T-helper 1 cell treated with Interleukin-12 subunit alpha and Interleukin-12 subunit beta and Interleukin-4 antibody, amounts not matched to agents 30 μg/mL and 1 μg/mL, for 36 hours (primary cell): ENCODE data around the gene PCCA.
"Not testable (repeated sequence)": the region's sequence is repeated elsewhere in the genome, so short reads cannot be mapped to it uniquely, and the experiment has no call there.

ENCODE experiments used
- H3K27ac Mint-ChIP-seq: one replicate; pipeline ENCODE4 v1.8.0; 2021; ENCODE audit warnings: mild to moderate bottlenecking, mixed read lengths
- H3K27me3 Mint-ChIP-seq: one replicate; pipeline ENCODE4 v1.8.0; 2021; ENCODE audit warnings: low read depth, mixed read lengths
- H3K36me3 Mint-ChIP-seq: one replicate; pipeline ENCODE4 v1.8.0; 2021; ENCODE audit warnings: low read depth, mixed read lengths
- H3K4me1 Mint-ChIP-seq: one replicate; pipeline ENCODE4 v1.8.0; 2021; ENCODE audit warnings: low read depth, mixed read lengths
- H3K4me3 Mint-ChIP-seq: one replicate; pipeline ENCODE4 v1.8.0; 2021; ENCODE audit warnings: mild to moderate bottlenecking, moderate library complexity, mixed read lengths
- H3K9me3 Mint-ChIP-seq: one replicate; pipeline ENCODE4 v1.8.0; 2021; ENCODE audit warnings: mixed read lengths

Gene PCCA

GRCh38 chr13:100298116-100298681 lies 209.3 kb downstream of the PCCA start:
- H3K27me3 Mint-ChIP-seq, result no peaks in the 10 kb centered on the region
- no peak overlapping the region for H3K27ac Mint-ChIP-seq
- H3K9me3 Mint-ChIP-seq, result no peaks in the 10 kb centered on the region
- no peaks in the 10 kb centered on the region for H3K4me1 Mint-ChIP-seq
- H3K4me3 Mint-ChIP-seq, result no peak overlapping the region
- peaks cover 2% of the 10 kb centered on the region for H3K36me3 Mint-ChIP-seq

GRCh38 chr13:100298691-100299090 lies 209.8 kb downstream of the PCCA start:
- Mint-ChIP-seq H3K36me3 (peaks cover 2% of the 10 kb centered on the region), H3K4me3 (no peak overlapping the region), H3K27ac (no peak overlapping the region), H3K27me3 (no peaks in the 10 kb centered on the region), H3K9me3 (no peaks in the 10 kb centered on the region), H3K4me1 (no peaks in the 10 kb centered on the region)

- no peaks in the 10 kb centered on the region for H3K4me1 Mint-ChIP-seq
- H3K36me3 Mint-ChIP-seq, result peaks cover 2% of the 10 kb centered on the region
- H3K9me3 Mint-ChIP-seq, result no peaks in the 10 kb centered on the region
- no peak overlapping the region for H3K27ac Mint-ChIP-seq
- H3K4me3 Mint-ChIP-seq, result no peak overlapping the region
- no peaks in the 10 kb centered on the region for H3K27me3 Mint-ChIP-seq
Observed at GRCh38 chr13:100300243-100300642, 211.3 kb downstream of the PCCA start.

GRCh38 chr13:100300708-100301107 lies 211.8 kb downstream of the PCCA start:
- no peak overlapping the region for H3K27ac Mint-ChIP-seq
- H3K4me1 Mint-ChIP-seq, result no peaks in the 10 kb centered on the region
- no peaks in the 10 kb centered on the region for H3K27me3 Mint-ChIP-seq
- H3K9me3 Mint-ChIP-seq, result no peaks in the 10 kb centered on the region
- H3K36me3 Mint-ChIP-seq, result peaks cover 2% of the 10 kb centered on the region
- no peak overlapping the region for H3K4me3 Mint-ChIP-seq

GRCh38 chr13:100301418-100301817 lies 212.5 kb downstream of the PCCA start:
- Mint-ChIP-seq H3K27me3 (no peaks in the 10 kb centered on the region), H3K4me1 (no peaks in the 10 kb centered on the region), H3K36me3 (peaks cover 2% of the 10 kb centered on the region), H3K4me3 (no peak overlapping the region), H3K9me3 (no peaks in the 10 kb centered on the region), H3K27ac (no peak overlapping the region)

GRCh38 chr13:100302391-100302790 lies 213.5 kb downstream of the PCCA start:
- no peaks in the 10 kb centered on the region for H3K4me1 Mint-ChIP-seq
- no peaks in the 10 kb centered on the region for H3K27me3 Mint-ChIP-seq
- H3K27ac Mint-ChIP-seq, result no peak overlapping the region
- no peak overlapping the region for H3K4me3 Mint-ChIP-seq
- no peaks in the 10 kb centered on the region for H3K9me3 Mint-ChIP-seq
- H3K36me3 Mint-ChIP-seq, result no peaks in the 10 kb centered on the region

GRCh38 chr13:100304229-100304628 lies 215.3 kb downstream of the PCCA start:
- Mint-ChIP-seq H3K4me3 (no peak overlapping the region), H3K9me3 (no peaks in the 10 kb centered on the region), H3K27me3 (no peaks in the 10 kb centered on the region), H3K4me1 (no peaks in the 10 kb centered on the region), H3K36me3 (no peaks in the 10 kb centered on the region), H3K27ac (no peak overlapping the region)

GRCh38 chr13:100305398-100305797 lies 216.5 kb downstream of the PCCA start:
- Mint-ChIP-seq H3K27ac (no peak overlapping the region), H3K36me3 (no peaks in the 10 kb centered on the region), H3K27me3 (no peaks in the 10 kb centered on the region), H3K9me3 (no peaks in the 10 kb centered on the region), H3K4me3 (no peak overlapping the region), H3K4me1 (no peaks in the 10 kb centered on the region)

GRCh38 chr13:100306030-100306429 lies 217.1 kb downstream of the PCCA start:
- H3K4me3 Mint-ChIP-seq, result no peak overlapping the region

GRCh38 chr13:100306434-100306999 lies 217.6 kb downstream of the PCCA start:
- H3K27ac Mint-ChIP-seq, result no peak overlapping the region
- H3K4me1 Mint-ChIP-seq, result no peaks in the 10 kb centered on the region
- no peaks in the 10 kb centered on the region for H3K9me3 Mint-ChIP-seq
- H3K36me3 Mint-ChIP-seq, result no peaks in the 10 kb centered on the region
- H3K4me3 Mint-ChIP-seq, result no peak overlapping the region
- H3K27me3 Mint-ChIP-seq, result no peaks in the 10 kb centered on the region

More at GRCh38 chr13:100306030-100306429, 217.1 kb downstream of the PCCA start:
- Mint-ChIP-seq H3K9me3 (no peaks in the 10 kb centered on the region), H3K27me3 (no peaks in the 10 kb centered on the region), H3K4me1 (no peaks in the 10 kb centered on the region), H3K27ac (no peak overlapping the region), H3K36me3 (no peaks in the 10 kb centered on the region)

- H3K27me3 Mint-ChIP-seq, result no peaks in the 10 kb centered on the region
Observed at GRCh38 chr13:100314132-100314910, 225.4 kb downstream of the PCCA start.

GRCh38 chr13:100315522-100315921 lies 226.6 kb downstream of the PCCA start:
- no peaks in the 10 kb centered on the region for H3K4me1 Mint-ChIP-seq
- no peak overlapping the region for H3K27ac Mint-ChIP-seq
- peaks cover 5% of the 10 kb centered on the region for H3K9me3 Mint-ChIP-seq
- H3K27me3 Mint-ChIP-seq, result no peaks in the 10 kb centered on the region
- H3K36me3 Mint-ChIP-seq, result peaks cover 11% of the 10 kb centered on the region
- no peak overlapping the region for H3K4me3 Mint-ChIP-seq

More at GRCh38 chr13:100314132-100314910, 225.4 kb downstream of the PCCA start:
- Mint-ChIP-seq H3K4me3 (no peak overlapping the region), H3K36me3 (peaks cover 6% of the 10 kb centered on the region), H3K9me3 (no peaks in the 10 kb centered on the region), H3K27ac (no peak overlapping the region), H3K4me1 (no peaks in the 10 kb centered on the region)

GRCh38 chr13:100318473-100318872 lies 229.6 kb downstream of the PCCA start:
- H3K4me1 Mint-ChIP-seq, H3K27ac Mint-ChIP-seq, H3K4me3 Mint-ChIP-seq, H3K27me3 Mint-ChIP-seq, H3K9me3 Mint-ChIP-seq: not testable (repeated sequence)
- peaks cover 16% of the 10 kb centered on the region for H3K36me3 Mint-ChIP-seq

GRCh38 chr13:100323937-100324336 lies 235.0 kb downstream of the PCCA start:
- H3K36me3 Mint-ChIP-seq, result peaks cover 27% of the 10 kb centered on the region
- H3K27me3 Mint-ChIP-seq, result no peaks in the 10 kb centered on the region
- H3K27ac Mint-ChIP-seq, result no peak overlapping the region
- H3K4me3 Mint-ChIP-seq, result no peak overlapping the region
- peaks cover 8% of the 10 kb centered on the region for H3K9me3 Mint-ChIP-seq
- H3K4me1 Mint-ChIP-seq, result no peaks in the 10 kb centered on the region

- no peaks in the 10 kb centered on the region for H3K27me3 Mint-ChIP-seq
- H3K36me3 Mint-ChIP-seq, result peaks cover 41% of the 10 kb centered on the region
- H3K4me3 Mint-ChIP-seq, result no peak overlapping the region
- no peak overlapping the region for H3K27ac Mint-ChIP-seq
- peaks cover 17% of the 10 kb centered on the region for H3K4me1 Mint-ChIP-seq
- peaks cover 21% of the 10 kb centered on the region for H3K9me3 Mint-ChIP-seq
Observed at GRCh38 chr13:100330662-100331061, 241.8 kb downstream of the PCCA start.
